Ovary (tissue), 9 donors: Measurements from ENCODE around the gene PCDHGB4. TPM values are rescaled to one million over a fixed set of nuclear protein-coding genes. Genes with fewer than 3 reads are reported as not detected.

Source experiments
- DNase-seq, 5 donors: peaks; one replicate each; pipeline ENCODE4 v3.0.0-alpha.2; 2019 to 2020
- H3K27ac ChIP-seq, 2 donors: fragments of 200-600 bp; one replicate each; pipeline versions ENCODE4 v1.5.1 to v1.8.0; 2019 to 2022
- H3K27me3 ChIP-seq: fragments of 200-600 bp; one replicate; pipeline ENCODE4 v1.8.0; 2022
- H3K36me3 ChIP-seq: fragments of 200-600 bp; sonication (generic); one replicate; pipeline ENCODE4 v1.5.1; 2019
- H3K4me1 ChIP-seq: one replicate; pipeline ENCODE4 v1.8.1; 2013; ENCODE audit warnings: mild to moderate bottlenecking, moderate library complexity; ENCODE audit not compliant: insufficient read depth
- H3K4me3 ChIP-seq: fragments of 200-600 bp; sonication (generic); one replicate; pipeline ENCODE4 v1.5.1; 2017
- H3K9me3 ChIP-seq, 2 donors: fragments of 200-600 bp in 1 of 2; sonication (generic) in 1 of 2; one replicate each; pipeline versions ENCODE4 v1.5.1 to v1.8.1; 2013 to 2019; ENCODE audit warnings: mild to moderate bottlenecking in 1 of 2, moderate library complexity in 1 of 2
- CTCF ChIP-seq, 3 donors: fragments of 450-650 bp in 2 of 3; fragments of 200-600 bp in 1 of 3; IDR thresholded peaks; one replicate each; pipeline versions ENCODE4 v1.5.1 to v1.8.0; 2016 to 2022; ENCODE audit warnings: antibody characterized with exemption in 3 of 3, mild to moderate bottlenecking in 1 of 3
- EP300 ChIP-seq: sonication (generic); formaldehyde crosslinking; IDR thresholded peaks from one replicate; pipeline ENCODE4 v1.6.1; 2017; ENCODE audit warnings: antibody characterized with exemption
- POLR2A ChIP-seq: fragments of 450-650 bp; IDR thresholded peaks from one replicate; pipeline ENCODE4 v1.6.1; 2017; ENCODE audit warnings: antibody characterized with exemption, mild to moderate bottlenecking, moderate library complexity
- WGBS, 3 donors: extraction: QIAGEN DNeasy Blood & Tissue Kit in 1 of 3; methylation state at CpG; one replicate each; pipeline versions ENCODE4 v1.1.5 to v1.1.7; 2013 to 2017; 5-methylcytosine and 5-hydroxymethylcytosine counted together
- intact Hi-C, 4 donors: fragments of 100-400 bp; cut with DNase I; formaldehyde crosslinking; loops; one replicate each; pipeline versions ENCODE4 v1.11.0 to v1.15.1; 2022 to 2023
- polyA plus RNA-seq, 2 donors: library from polyadenylated mRNA; stranded (reverse); fragments of 200-250 nt in 1 of 2; fragments of 350-450 nt in 1 of 2; fragmentation: Illumina TruSeq in 1 of 2; extraction: RNeasy Lipid Tissue Mini Kit (QIAGEN cat#74804) in 1 of 2; gene quantifications; one replicate each; pipeline ENCODE4 v1.2.3, GENCODE V29; 2013 to 2014
- total RNA-seq, 7 donors: library from RNA; depleted of rRNA in 2 of 7; stranded (reverse); fragments of >200 nt in 2 of 7; fragmentation: NEBNext Ultra II Directional in 3 of 7; extraction: Animal tissue kit (Norgen Biotek cat#: 25700) in 3 of 7; gene quantifications; one replicate each; pipeline versions ENCODE4 v1.1.0 to v1.2.4, GENCODE V29; 2016 to 2023
- donor health status: DM: no; HTN: no; CAD: no; lungs with moderate emphysema.
- donor health status: DM: no; HTN: no; CAD: no.
- donor health status: Bipolar disorder and iron deficiency.
- donor health status: DM: yes; HTN: yes; CAD: no.
- donor health status: DM: no; HTN: no; CAD: no.
- donor health status: DM: yes; HTN: yes; CAD: no.

Gene PCDHGB4
- total and polyA plus RNA-seq, 9 donors: 2.1 to 12.0 (median 7.9) TPM

GRCh38 chr5:141437221-141437620 is 49.7 kb downstream of the PCDHGB4 start:
- Histone ChIP-seq H3K4me3 (no peak overlapping the region), H3K36me3 (no peaks in the 10 kb centered on the region), H3K9me3 (peaks cover 0 to 31% of the 10 kb centered on the region in 2 donors), H3K27me3 (no peaks in the 10 kb centered on the region), H3K27ac (no peak overlapping the region), H3K4me1 (no peaks in the 10 kb centered on the region)
- TF ChIP-seq EP300: no peak
- no peak for TF ChIP-seq POLR2A
- no peak for TF ChIP-seq CTCF (IDR thresholded peaks at IDR 0.05)
- intact Hi-C loops: no loop called here
- DNase-seq: no peak
- 89 to 97% (median 93%) methylated on average over 2 of the region's 2 CpGs for WGBS, 3 donors

DNA sequence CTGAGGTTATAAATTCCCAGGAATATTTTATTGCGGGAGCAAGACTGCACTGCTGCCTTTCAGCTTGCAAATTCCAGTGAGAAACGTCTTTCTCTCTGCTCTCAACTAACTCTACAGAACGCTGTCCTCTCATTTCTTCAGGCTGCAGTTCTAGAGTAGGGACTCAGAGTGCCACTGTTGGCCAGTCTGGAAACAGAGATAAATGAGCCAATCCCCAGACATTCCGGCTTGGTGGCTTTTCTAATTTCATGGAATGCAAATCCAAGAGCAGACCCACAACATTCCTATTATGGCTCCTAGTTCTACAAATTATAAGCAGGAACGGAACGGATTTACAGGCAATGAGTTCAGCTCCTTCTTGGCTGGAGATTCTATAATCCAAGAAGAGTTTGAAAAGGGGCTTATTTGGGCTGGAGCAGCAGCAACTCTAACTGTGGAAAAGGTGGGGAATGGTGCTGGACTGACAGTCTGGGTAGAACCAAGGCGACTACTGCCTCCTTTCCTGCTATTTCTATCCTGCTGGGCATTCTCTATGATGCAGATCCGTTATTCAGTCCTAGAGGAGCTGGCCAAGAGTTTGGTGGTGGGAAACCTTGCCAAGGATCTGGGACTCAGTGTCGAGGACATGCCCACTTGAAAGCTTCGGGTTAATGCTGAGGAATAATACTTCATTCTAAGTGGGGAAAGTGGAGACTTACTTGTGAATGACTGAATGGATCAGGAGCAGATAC is 52.1 kb downstream of the PCDHGB4 start:
- no peak for DNase-seq
- Histone ChIP-seq H3K27me3 (no peaks in the 10 kb centered on the region), H3K4me1 (no peaks in the 10 kb centered on the region), H3K27ac (no peak overlapping the region), H3K4me3 (no peak overlapping the region), H3K9me3 (peaks cover 0 to 19% of the 10 kb centered on the region in 2 donors), H3K36me3 (no peaks in the 10 kb centered on the region)
- WGBS, 3 donors: 64 to 71% (median 69%) methylated on average over 10 of the region's 10 CpGs
- intact Hi-C loops: no loop called here
- TF ChIP-seq CTCF (IDR thresholded peaks at IDR 0.05) (no peak), EP300 (no peak), POLR2A (no peak)

Other genes with a start within 250 kb of the PCDHGB4 start
Only the 30 nearest of the 37 such genes appear.
- gene PCDHB9, start 200.5 kb upstream of the PCDHGB4 start, total RNA-seq: 1 to 10 TPM; 2.0 to 5.4 (median 3.8) TPM
- 1 to 10 TPM; 1.5 to 3.3 TPM for gene PCDHB9, start 200.5 kb upstream of the PCDHGB4 start, polyA plus RNA-seq
- 1 to 10 TPM; 2.7 to 5.2 (median 3.1) TPM for gene PCDHB10, start 195.3 kb upstream of the PCDHGB4 start, total RNA-seq
- 1 to 10 TPM; 2.9 to 3.4 TPM for gene PCDHB10, start 195.3 kb upstream of the PCDHGB4 start, polyA plus RNA-seq
- 1 to 10 TPM; 2.5 to 9.2 (median 6.0) TPM for gene PCDHB11, start 188.1 kb upstream of the PCDHGB4 start, total RNA-seq
- 1 to 10 TPM; 1.8 to 3.2 TPM for gene PCDHB11, start 188.1 kb upstream of the PCDHGB4 start, polyA plus RNA-seq
- gene PCDHB12, start 179.0 kb upstream of the PCDHGB4 start, total RNA-seq: 1 to 10 TPM; 2.8 to 8.8 (median 6.9) TPM
- 1 to 10 TPM; 2.8 to 2.9 TPM for gene PCDHB12, start 179.0 kb upstream of the PCDHGB4 start, polyA plus RNA-seq
- 1 to 10 TPM; 3.9 to 5.9 (median 4.5) TPM for gene PCDHB13, start 173.8 kb upstream of the PCDHGB4 start, total RNA-seq
- gene PCDHB13, start 173.8 kb upstream of the PCDHGB4 start, polyA plus RNA-seq: 1 to 10 TPM; 1.3 to 3.1 TPM
- 1 to 10 TPM; 3.8 to 7.2 (median 5.4) TPM for gene PCDHB14, start 164.4 kb upstream of the PCDHGB4 start, total RNA-seq
- gene PCDHB14, start 164.4 kb upstream of the PCDHGB4 start, polyA plus RNA-seq: 1 to 10 TPM; 3.8 to 4.5 TPM
- gene PCDHB15, start 142.3 kb upstream of the PCDHGB4 start, total RNA-seq: 10 to 100 TPM in 4 of 7 donors, 1 to 10 TPM in 3; 3.4 to 17.0 (median 10.3) TPM
- gene PCDHB15, start 142.3 kb upstream of the PCDHGB4 start, polyA plus RNA-seq: 1 to 10 TPM; 6.7 to 8.2 TPM
- gene SLC25A2, start 83.6 kb upstream of the PCDHGB4 start, total RNA-seq: 1 to 10 TPM in 1 of 7 donors, under 1 TPM in 3, not detected in 3; 0.40 to 1.4 (median 0.54) TPM
- gene SLC25A2, start 83.6 kb upstream of the PCDHGB4 start, polyA plus RNA-seq: under 1 TPM in 1 of 2 donors, not detected in 1; 0.10 TPM
- 100 to 1,000 TPM in 4 of 7 donors, 10 to 100 TPM in 3; 65.1 to 141 (median 102) TPM for gene TAF7, start 66.9 kb upstream of the PCDHGB4 start, total RNA-seq
- gene TAF7, start 66.9 kb upstream of the PCDHGB4 start, polyA plus RNA-seq: 100 to 1,000 TPM in 1 of 2 donors, 10 to 100 TPM in 1; 96.4 to 136 TPM
- gene PCDHGA1, start 57.2 kb upstream of the PCDHGB4 start, total RNA-seq: 1 to 10 TPM in 3 of 7 donors, under 1 TPM in 4; 0.72 to 2.8 (median 1.00) TPM
- under 1 TPM; 0.29 to 0.90 TPM for gene PCDHGA1, start 57.2 kb upstream of the PCDHGB4 start, polyA plus RNA-seq
- 10 to 100 TPM in 5 of 7 donors, 1 to 10 TPM in 2; 7.3 to 13.5 (median 12.0) TPM for gene PCDHGA2, start 48.9 kb upstream of the PCDHGB4 start, total RNA-seq
- 1 to 10 TPM; 3.0 to 5.4 TPM for gene PCDHGA2, start 48.9 kb upstream of the PCDHGB4 start, polyA plus RNA-seq
- gene PCDHGA3, start 43.9 kb upstream of the PCDHGB4 start, total RNA-seq: 1 to 10 TPM; 5.3 to 8.6 (median 5.9) TPM
- 1 to 10 TPM; 1.9 to 2.9 TPM for gene PCDHGA3, start 43.9 kb upstream of the PCDHGB4 start, polyA plus RNA-seq
- 1 to 10 TPM; 3.7 to 9.3 (median 5.5) TPM for gene PCDHGB1, start 37.6 kb upstream of the PCDHGB4 start, total RNA-seq
- gene PCDHGB1, start 37.6 kb upstream of the PCDHGB4 start, polyA plus RNA-seq: 1 to 10 TPM; 1.1 to 1.4 TPM
- 1 to 10 TPM; 4.4 to 8.2 (median 6.6) TPM for gene PCDHGA4, start 32.7 kb upstream of the PCDHGB4 start, total RNA-seq
- 1 to 10 TPM; 1.2 to 3.8 TPM for gene PCDHGA4, start 32.7 kb upstream of the PCDHGB4 start, polyA plus RNA-seq
- 10 to 100 TPM in 2 of 7 donors, 1 to 10 TPM in 5; 4.5 to 11.9 (median 9.3) TPM for gene PCDHGB2, start 27.7 kb upstream of the PCDHGB4 start, total RNA-seq
- gene PCDHGB2, start 27.7 kb upstream of the PCDHGB4 start, polyA plus RNA-seq: 1 to 10 TPM; 1.9 to 4.3 TPM
- gene PCDHGA5, start 23.5 kb upstream of the PCDHGB4 start, total RNA-seq: 1 to 10 TPM; 4.5 to 9.5 (median 6.4) TPM
- gene PCDHGA5, start 23.5 kb upstream of the PCDHGB4 start, polyA plus RNA-seq: 1 to 10 TPM; 1.7 to 3.2 TPM
- gene PCDHGB3, start 17.5 kb upstream of the PCDHGB4 start, total RNA-seq: 1 to 10 TPM; 4.1 to 8.6 (median 5.6) TPM
- 1 to 10 TPM; 1.1 to 2.1 TPM for gene PCDHGB3, start 17.5 kb upstream of the PCDHGB4 start, polyA plus RNA-seq
- 10 to 100 TPM in 3 of 7 donors, 1 to 10 TPM in 4; 6.7 to 14.5 (median 8.7) TPM for gene PCDHGA6, start 13.8 kb upstream of the PCDHGB4 start, total RNA-seq
- 1 to 10 TPM; 3.6 to 4.2 TPM for gene PCDHGA6, start 13.8 kb upstream of the PCDHGB4 start, polyA plus RNA-seq
- 1 to 10 TPM; 4.2 to 8.6 (median 5.8) TPM for gene PCDHGA7, start 5.0 kb upstream of the PCDHGB4 start, total RNA-seq
- gene PCDHGA7, start 5.0 kb upstream of the PCDHGB4 start, polyA plus RNA-seq: 1 to 10 TPM; 1.3 to 2.3 TPM
- 1 to 10 TPM; 2.9 to 7.6 (median 3.8) TPM for gene PCDHGA8, start 4.9 kb downstream of the PCDHGB4 start, total RNA-seq
- under 1 TPM; 0.37 to 0.41 TPM for gene PCDHGA8, start 4.9 kb downstream of the PCDHGB4 start, polyA plus RNA-seq
- gene PCDHGB5, start 10.2 kb downstream of the PCDHGB4 start, total RNA-seq: 10 to 100 TPM; 13.2 to 19.7 (median 18.2) TPM
- gene PCDHGB5, start 10.2 kb downstream of the PCDHGB4 start, polyA plus RNA-seq: 1 to 10 TPM; 4.5 to 8.2 TPM
- 10 to 100 TPM in 4 of 7 donors, 1 to 10 TPM in 3; 5.4 to 11.7 (median 10.6) TPM for gene PCDHGA9, start 15.1 kb downstream of the PCDHGB4 start, total RNA-seq
- 1 to 10 TPM; 2.3 to 5.2 TPM for gene PCDHGA9, start 15.1 kb downstream of the PCDHGB4 start, polyA plus RNA-seq
- 10 to 100 TPM in 6 of 7 donors, 1 to 10 TPM in 1; 9.8 to 18.1 (median 14.4) TPM for gene PCDHGB6, start 20.3 kb downstream of the PCDHGB4 start, total RNA-seq
- 10 to 100 TPM in 1 of 2 donors, 1 to 10 TPM in 1; 7.0 to 12.3 TPM for gene PCDHGB6, start 20.3 kb downstream of the PCDHGB4 start, polyA plus RNA-seq
- 1 to 10 TPM; 5.0 to 9.7 (median 8.1) TPM for gene PCDHGA10, start 25.3 kb downstream of the PCDHGB4 start, total RNA-seq
- gene PCDHGA10, start 25.3 kb downstream of the PCDHGB4 start, polyA plus RNA-seq: 1 to 10 TPM; 1.3 to 3.9 TPM
- 10 to 100 TPM; 11.3 to 22.9 (median 20.0) TPM for gene PCDHGB7, start 30.0 kb downstream of the PCDHGB4 start, total RNA-seq
- 10 to 100 TPM in 1 of 2 donors, 1 to 10 TPM in 1; 8.0 to 19.9 TPM for gene PCDHGB7, start 30.0 kb downstream of the PCDHGB4 start, polyA plus RNA-seq
- 1 to 10 TPM; 3.2 to 7.7 (median 5.7) TPM for gene PCDHGA11, start 33.4 kb downstream of the PCDHGB4 start, total RNA-seq
- gene PCDHGA11, start 33.4 kb downstream of the PCDHGB4 start, polyA plus RNA-seq: 1 to 10 TPM; 1.4 to 2.6 TPM
- 10 to 100 TPM in 1 of 7 donors, 1 to 10 TPM in 6; 6.0 to 10.4 (median 8.2) TPM for gene PCDHGA12, start 42.8 kb downstream of the PCDHGB4 start, total RNA-seq
- gene PCDHGA12, start 42.8 kb downstream of the PCDHGB4 start, polyA plus RNA-seq: 1 to 10 TPM; 2.0 to 4.5 TPM
- 10 to 100 TPM; 19.6 to 85.3 (median 67.7) TPM for gene PCDHGC3, start 88.3 kb downstream of the PCDHGB4 start, total RNA-seq
- gene PCDHGC3, start 88.3 kb downstream of the PCDHGB4 start, polyA plus RNA-seq: 10 to 100 TPM; 63.1 to 92.9 TPM
- gene PCDHGC4, start 97.3 kb downstream of the PCDHGB4 start, total RNA-seq: 1 to 10 TPM; 1.0 to 4.5 (median 2.4) TPM
- gene PCDHGC4, start 97.3 kb downstream of the PCDHGB4 start, polyA plus RNA-seq: under 1 TPM; 0.22 to 0.32 TPM
- gene PCDHGC5, start 101.4 kb downstream of the PCDHGB4 start, total RNA-seq: 1 to 10 TPM; 1.4 to 3.5 (median 2.0) TPM
- under 1 TPM; 0.19 to 0.48 TPM for gene PCDHGC5, start 101.4 kb downstream of the PCDHGB4 start, polyA plus RNA-seq